Left renal pelvis (tissue), 4 donors: ENCODE measurements around the gene ZNF521. TPM values are rescaled to one million over a fixed set of nuclear protein-coding genes. Genes with fewer than 3 reads are reported as not detected.

ENCODE experiments used
- DNase-seq, 4 donors: peaks; one replicate each; pipeline ENCODE4 v3.0.0-alpha.2; 2013; ENCODE audit warnings: low read depth in 4 of 4, low spot score in 3 of 4
- polyA plus RNA-seq, 4 donors: library from polyadenylated mRNA; unstranded; fragments of 120-200 nt; gene quantifications; one replicate each; pipeline ENCODE4 v1.2.1, GENCODE V29; 2013; ENCODE audit not compliant: insufficient read length in 4 of 4

The ZNF521 gene
- polyA plus RNA-seq, 4 donors, result 36.7 to 53.9 (median 44.9) TPM

GRCh38 chr18:25230658-25231326 is 121.2 kb downstream of the ZNF521 start:
- no peak for DNase-seq

- no peak for DNase-seq
These were observed 122.0 kb downstream of the ZNF521 start for GRCh38 chr18:25229920-25230319.

GRCh38 chr18:25229081-25229480 is 122.9 kb downstream of the ZNF521 start:
- no peak for DNase-seq

GRCh38 chr18:25228410-25228809 is 123.6 kb downstream of the ZNF521 start:
- no peak for DNase-seq

GRCh38 chr18:25225151-25225550 is 126.8 kb downstream of the ZNF521 start:
- DNase-seq, result no peak

- DNase-seq, result no peak
These were observed 127.8 kb downstream of the ZNF521 start for GRCh38 chr18:25223899-25224886.

GRCh38 chr18:25223211-25223610 is 128.8 kb downstream of the ZNF521 start:
- no peak for DNase-seq

GRCh38 chr18:25222648-25223047 is 129.3 kb downstream of the ZNF521 start:
- DNase-seq, result no peak

GRCh38 chr18:25210622-25211021 is 141.3 kb downstream of the ZNF521 start:
- no peak for DNase-seq

- no peak for DNase-seq
These were observed 159.9 kb downstream of the ZNF521 start for GRCh38 chr18:25192065-25192464.

GRCh38 chr18:25190472-25190871 is 161.5 kb downstream of the ZNF521 start:
- no peak for DNase-seq

- DNase-seq, result no peak
These were observed 162.4 kb downstream of the ZNF521 start for GRCh38 chr18:25189391-25190185.

- no peak for DNase-seq
These were observed 164.3 kb downstream of the ZNF521 start for GRCh38 chr18:25187521-25188192.

- no peak for DNase-seq
These were observed 165.1 kb downstream of the ZNF521 start for GRCh38 chr18:25186871-25187270.

GRCh38 chr18:25181993-25182392 is 170.0 kb downstream of the ZNF521 start:
- DNase-seq, result no peak

- DNase-seq, result no peak
These were observed 170.4 kb downstream of the ZNF521 start for GRCh38 chr18:25181581-25181980.

- no peak for DNase-seq
These were observed 170.9 kb downstream of the ZNF521 start for GRCh38 chr18:25180973-25181548.

- no peak for DNase-seq
These were observed 174.3 kb downstream of the ZNF521 start for GRCh38 chr18:25177631-25178030.

- DNase-seq, result no peak
These were observed 175.4 kb downstream of the ZNF521 start for GRCh38 chr18:25176518-25177042.
